Right atrium auricular region (tissue), 2 donors: ENCODE measurements around the gene HID1. TPM values are rescaled to one million over a fixed set of nuclear protein-coding genes. Genes with fewer than 3 reads are reported as not detected.

Experiments
- DNase-seq: peaks from one replicate; pipeline ENCODE4 v3.0.0-alpha.2; 2019; ENCODE audit warnings: low spot score
- H3K27ac ChIP-seq, 2 donors: fragments of 200-600 bp; sonication (generic); 1 replicate in 1 of 2; 2 replicates in 1 of 2; pipeline ENCODE4 v1.5.1; 2016 to 2019
- H3K27me3 ChIP-seq, 2 donors: fragments of 200-600 bp; sonication (generic); one replicate each; pipeline versions ENCODE4 v1.5.1 to v1.6.0; 2017 to 2019
- H3K36me3 ChIP-seq: fragments of 200-600 bp; sonication (generic); one replicate; pipeline ENCODE4 v1.5.1; 2016
- H3K4me1 ChIP-seq, 2 donors: fragments of 200-600 bp; sonication (generic); one replicate each; pipeline versions ENCODE4 v1.5.1 to v1.6.0; 2017 to 2019
- H3K4me3 ChIP-seq, 2 donors: fragments of 200-600 bp; sonication (generic); 1 replicate in 1 of 2; 2 replicates in 1 of 2; pipeline ENCODE4 v1.5.1; 2017 to 2019; ENCODE audit warnings: mild to moderate bottlenecking in 1 of 2, moderate library complexity in 1 of 2
- H3K9me3 ChIP-seq, 2 donors: fragments of 200-600 bp; sonication (generic); one replicate each; pipeline ENCODE4 v1.5.1; 2019
- total RNA-seq, 2 donors: library from RNA; depleted of rRNA; stranded (reverse); fragments of >200 nt; gene quantifications; one replicate each; pipeline ENCODE4 v1.1.0, GENCODE V29; 2016
- TF ChIP-seq, protein P1 (sequence below), 2 donors: fragments of 200-600 bp; sonication (generic); IDR thresholded peaks; one replicate each; pipeline ENCODE4 v1.5.1; 2019; ENCODE audit warnings: antibody characterized with exemption in 2 of 2

Gene HID1
- total RNA-seq: 10 to 100 TPM; 10.6 to 11.7 TPM

DNA sequence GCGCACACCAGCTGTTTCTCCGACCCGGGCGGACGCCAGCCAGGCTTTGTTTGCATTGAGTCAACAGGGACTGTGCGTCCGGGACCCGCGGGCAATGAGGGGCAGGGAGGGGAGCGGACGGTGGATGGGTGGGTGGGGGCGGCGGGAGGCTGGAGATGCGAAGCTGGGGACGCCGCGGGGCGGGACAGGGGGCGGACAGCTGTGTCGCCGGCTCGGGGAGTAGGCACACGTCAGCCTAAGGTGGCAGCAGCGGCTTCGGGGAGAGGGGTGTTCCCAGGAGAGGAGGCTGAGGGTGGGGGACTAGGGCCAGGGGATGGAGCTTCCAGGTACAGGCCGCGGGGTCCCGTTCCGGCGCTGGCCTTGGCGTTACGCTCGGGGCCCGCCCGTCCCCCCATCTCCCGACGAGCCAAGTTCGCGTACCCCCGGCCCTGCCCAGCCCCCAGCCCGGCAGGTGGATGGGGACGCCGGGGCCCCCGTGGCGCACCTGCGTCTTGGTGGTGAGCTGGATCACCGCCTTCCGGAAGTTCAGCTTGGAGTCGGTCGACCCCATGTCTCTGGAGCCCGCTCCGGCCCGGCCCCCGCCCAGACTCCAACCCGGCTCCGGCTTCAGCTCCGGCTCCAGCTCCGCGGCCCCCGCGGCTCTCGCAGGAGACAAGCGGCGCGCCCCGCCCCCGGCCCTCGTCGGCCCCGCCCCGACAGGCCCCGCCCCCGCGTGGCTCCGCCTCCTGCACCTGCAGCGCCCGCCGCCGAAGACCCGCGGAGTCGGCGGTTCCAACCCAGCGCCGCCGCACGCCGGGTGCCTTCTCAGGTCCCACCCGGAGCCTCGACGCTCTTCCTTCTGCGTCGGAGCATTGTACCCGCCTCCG is at the start of gene HID1:
Gene HID1, minus strand, starts transcription at position 653 of the 866 bp plus-strand sequence. Its CDS starts 103 bp downstream, at position 550.
- Histone ChIP-seq H3K27ac (peak within 1 kb of the TSS; percentile 40 to 53), H3K36me3 (no peaks in the 10 kb centered on the region), H3K4me1 (peaks cover 0 to 18% of the 10 kb centered on the region in 2 donors), H3K4me3 (peak within 1 kb of the TSS; percentile 61 to 66), H3K9me3 (no peaks in the 10 kb centered on the region), H3K27me3 (no peaks in the 10 kb centered on the region)
- TF ChIP-seq, protein P1, sequence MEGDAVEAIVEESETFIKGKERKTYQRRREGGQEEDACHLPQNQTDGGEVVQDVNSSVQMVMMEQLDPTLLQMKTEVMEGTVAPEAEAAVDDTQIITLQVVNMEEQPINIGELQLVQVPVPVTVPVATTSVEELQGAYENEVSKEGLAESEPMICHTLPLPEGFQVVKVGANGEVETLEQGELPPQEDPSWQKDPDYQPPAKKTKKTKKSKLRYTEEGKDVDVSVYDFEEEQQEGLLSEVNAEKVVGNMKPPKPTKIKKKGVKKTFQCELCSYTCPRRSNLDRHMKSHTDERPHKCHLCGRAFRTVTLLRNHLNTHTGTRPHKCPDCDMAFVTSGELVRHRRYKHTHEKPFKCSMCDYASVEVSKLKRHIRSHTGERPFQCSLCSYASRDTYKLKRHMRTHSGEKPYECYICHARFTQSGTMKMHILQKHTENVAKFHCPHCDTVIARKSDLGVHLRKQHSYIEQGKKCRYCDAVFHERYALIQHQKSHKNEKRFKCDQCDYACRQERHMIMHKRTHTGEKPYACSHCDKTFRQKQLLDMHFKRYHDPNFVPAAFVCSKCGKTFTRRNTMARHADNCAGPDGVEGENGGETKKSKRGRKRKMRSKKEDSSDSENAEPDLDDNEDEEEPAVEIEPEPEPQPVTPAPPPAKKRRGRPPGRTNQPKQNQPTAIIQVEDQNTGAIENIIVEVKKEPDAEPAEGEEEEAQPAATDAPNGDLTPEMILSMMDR (IDR thresholded peaks at IDR 0.05): no peak
- DNase-seq: no peak

DNA sequence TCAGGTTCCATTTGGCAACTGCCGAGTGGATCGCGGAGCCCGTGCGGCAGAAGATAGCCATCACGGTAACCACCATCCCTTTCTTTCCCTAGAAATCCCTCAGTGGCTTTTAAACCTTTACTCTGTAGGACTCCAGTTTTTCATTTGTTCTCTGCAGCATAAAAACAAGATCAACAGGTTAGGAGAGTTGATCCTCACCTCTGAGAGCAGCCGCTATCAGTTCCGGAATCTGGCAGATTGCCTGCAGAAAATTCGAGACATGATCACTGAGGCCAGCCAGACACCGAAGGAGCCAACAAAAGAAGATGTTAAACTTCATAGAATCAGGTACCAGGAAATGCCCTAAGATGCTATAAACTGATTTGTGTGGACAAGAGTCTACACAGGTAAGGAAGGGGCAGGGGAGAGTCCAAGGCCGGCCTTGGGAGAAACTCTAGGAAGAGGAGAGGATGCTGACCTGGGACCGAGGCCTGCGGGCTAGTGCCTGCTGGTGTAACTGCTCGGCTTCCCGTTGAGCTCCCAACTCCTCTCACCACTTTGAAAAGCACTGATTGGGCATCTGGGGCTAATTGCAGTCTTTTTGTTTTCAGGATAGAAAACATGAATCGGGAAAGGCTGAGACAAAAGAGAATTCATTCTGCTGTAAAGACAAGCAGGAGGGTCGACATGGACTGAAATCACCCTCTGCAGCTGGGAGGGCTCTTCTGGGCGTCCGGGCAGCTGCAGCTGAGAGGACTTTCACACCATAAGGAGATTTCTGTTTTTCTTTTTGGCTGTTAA is 48.0 kb upstream of the HID1 start:
- H3K36me3 ChIP-seq: peaks cover 25% of the 10 kb centered on the region
- TF ChIP-seq, protein P1 (IDR thresholded peaks at IDR 0.05): no peak
- no peaks in the 10 kb centered on the region for H3K4me1 ChIP-seq

DNA sequence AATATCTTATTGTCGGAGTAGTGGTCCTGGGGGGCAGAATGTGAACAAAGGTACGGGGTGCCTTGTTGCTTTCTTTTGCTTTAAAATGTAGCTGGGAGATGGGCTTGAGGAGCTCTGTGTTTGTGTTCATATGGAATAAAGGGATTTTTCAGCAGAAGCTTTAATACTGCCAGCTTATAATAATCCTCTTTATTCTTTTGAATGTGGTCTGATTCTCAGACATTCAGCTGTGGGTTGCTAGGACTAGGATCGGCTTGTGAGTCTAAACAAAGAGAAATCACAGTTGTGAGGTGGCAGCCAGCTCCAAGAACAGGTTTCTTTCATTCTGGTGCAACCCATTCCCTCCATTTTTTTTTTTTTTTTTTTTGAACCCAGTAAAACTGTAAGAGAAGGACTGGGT is 47.2 kb upstream of the HID1 start:
- no peak overlapping the region for H3K27ac ChIP-seq
- DNase-seq: no peak
- H3K36me3 ChIP-seq: peaks cover 25% of the 10 kb centered on the region
- no peak overlapping the region for H3K4me3 ChIP-seq
- no peaks in the 10 kb centered on the region for H3K27me3 ChIP-seq
- no peaks in the 10 kb centered on the region for H3K9me3 ChIP-seq
- TF ChIP-seq, protein P1 (IDR thresholded peaks at IDR 0.05): no peak
- no peaks in the 10 kb centered on the region for H3K4me1 ChIP-seq

More for the DNA sequence above, 48.0 kb upstream of the HID1 start:
- Histone ChIP-seq H3K4me3 (no peak overlapping the region), H3K27me3 (no peaks in the 10 kb centered on the region), H3K27ac (no peak overlapping the region), H3K9me3 (no peaks in the 10 kb centered on the region)
- DNase-seq: no peak

DNA sequence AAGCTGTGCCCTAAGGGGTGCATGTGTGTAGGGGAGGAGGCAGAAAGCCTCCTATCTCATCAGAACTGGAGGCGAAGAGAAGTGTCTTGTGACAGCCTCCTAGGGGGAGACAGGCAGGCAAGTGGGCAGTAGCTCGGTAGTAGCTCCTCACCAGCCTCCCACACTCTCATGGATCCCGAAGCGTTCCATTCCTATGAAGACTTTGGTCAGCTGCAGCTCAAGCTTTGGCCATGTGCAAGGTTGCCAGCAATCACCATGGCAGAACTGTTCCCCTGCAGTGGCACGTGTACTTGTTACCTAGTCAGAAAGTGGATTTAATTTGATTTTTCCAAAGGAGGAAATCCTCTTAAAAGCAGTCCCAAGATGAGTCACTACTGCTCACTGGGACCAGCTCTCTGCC is 46.6 kb upstream of the HID1 start:
- Histone ChIP-seq H3K4me1 (no peaks in the 10 kb centered on the region), H3K9me3 (no peaks in the 10 kb centered on the region), H3K36me3 (peaks cover 25% of the 10 kb centered on the region), H3K4me3 (no peak overlapping the region), H3K27ac (no peak overlapping the region), H3K27me3 (no peaks in the 10 kb centered on the region)
- TF ChIP-seq, protein P1 (IDR thresholded peaks at IDR 0.05): no peak
- no peak for DNase-seq

GRCh38 chr17:75013092-75013559 is 40.6 kb upstream of the HID1 start:
- Histone ChIP-seq H3K4me1 (peaks cover 0 to 27% of the 10 kb centered on the region in 2 donors), H3K27ac (peak overlapping the region; percentile 83 to 88), H3K27me3 (no peaks in the 10 kb centered on the region), H3K9me3 (no peaks in the 10 kb centered on the region), H3K4me3 (peak overlapping the region; percentile 76 to 80), H3K36me3 (no peaks in the 10 kb centered on the region)
- TF ChIP-seq, protein P1 (IDR thresholded peaks at IDR 0.05): no peak
- no peak for DNase-seq
